Calu3 (cell line): ENCODE results near the gene YARS2. TPM values are rescaled to one million over a fixed set of nuclear protein-coding genes. Genes with fewer than 3 reads are reported as not detected.

Experiments used
- BruUV-seq: library from RNA; stranded (reverse); fragments of 400-500 nt; replicated peaks from 2 replicates; lab custom pipeline; 2021; lab: Mats Ljungman, UMichigan
- CTCF ChIA-PET: fragments of 300-600 bp; sonication (Branson Sonifier 250); formaldehyde crosslinking; loops from one replicate; lab custom pipeline; 2022; ENCODE audit warnings: antibody characterized with exemption; lab: Charles Lee
- DNase-seq: peaks from one replicate; pipeline ENCODE4 v3.0.0; 2022
- H3K27ac Mint-ChIP-seq: one replicate; pipeline ENCODE4 v1.8.0; 2022; ENCODE audit warnings: mixed read lengths; ENCODE audit not compliant: unreplicated experiment
- H3K27me3 Mint-ChIP-seq: one replicate; pipeline ENCODE4 v1.8.0; 2022; ENCODE audit warnings: mixed read lengths; ENCODE audit not compliant: unreplicated experiment
- H3K36me3 Mint-ChIP-seq: one replicate; pipeline ENCODE4 v1.8.0; 2022; ENCODE audit warnings: mild to moderate bottlenecking, moderate library complexity, mixed read lengths; ENCODE audit not compliant: insufficient read depth, unreplicated experiment
- H3K4me1 Mint-ChIP-seq: one replicate; pipeline ENCODE4 v1.8.0; 2022; ENCODE audit warnings: mild to moderate bottlenecking, low read depth, mixed read lengths; ENCODE audit not compliant: unreplicated experiment
- H3K4me3 Mint-ChIP-seq: one replicate; pipeline ENCODE4 v1.8.0; 2022; ENCODE audit warnings: mild to moderate bottlenecking, low read depth, moderate library complexity, mixed read lengths; ENCODE audit not compliant: unreplicated experiment
- H3K9me3 Mint-ChIP-seq: one replicate; pipeline ENCODE4 v1.8.0; 2022; ENCODE audit warnings: low read depth, mixed read lengths; ENCODE audit not compliant: unreplicated experiment
- CTCF ChIP-seq: fragments of 200-600 bp; IDR thresholded peaks from one replicate; pipeline ENCODE4 v1.8.0; 2022; ENCODE audit warnings: antibody characterized with exemption; ENCODE audit not compliant: unreplicated experiment
- intact Hi-C: fragments of 100-400 bp; cut with micrococcal nuclease; formaldehyde crosslinking; loops from one replicate; pipeline ENCODE4 v1.10.0; 2022; ENCODE audit not compliant: unreplicated experiment
- total RNA-seq: library from RNA; stranded (reverse); gene quantifications from 2 replicates; pipeline ENCODE4 v1.2.3, GENCODE V29; 2022

YARS2 gene
- total RNA-seq, 1 experiment from 2014 or later: 28.9 TPM

GRCh38 chr12:32697445-32697844 lies 58.3 kb downstream of the YARS2 start:
- Mint-ChIP-seq H3K4me3 (no peak overlapping the region), H3K36me3 (peaks cover 6% of the 10 kb centered on the region), H3K9me3 (peaks cover 3% of the 10 kb centered on the region), H3K27ac (no peak overlapping the region), H3K4me1 (no peaks in the 10 kb centered on the region), H3K27me3 (no peaks in the 10 kb centered on the region)
- BruUV-seq: no TSS peak
- intact Hi-C loops: no loop called here
- TF ChIP-seq CTCF: no peak
- CTCF ChIA-PET: interaction anchor here (0.6 kb wide), 1 partner anchor 91 kb away, joined by 6 read pairs; no protein-coding TSS in a partner anchor
- no peak for DNase-seq

Other genes starting within 250 kb of the YARS2 start
- 74.6 and 77.3 TPM in 2 replicates for gene DNM1L, start 76.6 kb downstream of the YARS2 start, total RNA-seq
- 54.2 and 61.1 TPM in 2 replicates for gene PKP2, start 140.9 kb upstream of the YARS2 start, total RNA-seq